ENCODE data around the gene USP34.

Gene USP34

DNA sequence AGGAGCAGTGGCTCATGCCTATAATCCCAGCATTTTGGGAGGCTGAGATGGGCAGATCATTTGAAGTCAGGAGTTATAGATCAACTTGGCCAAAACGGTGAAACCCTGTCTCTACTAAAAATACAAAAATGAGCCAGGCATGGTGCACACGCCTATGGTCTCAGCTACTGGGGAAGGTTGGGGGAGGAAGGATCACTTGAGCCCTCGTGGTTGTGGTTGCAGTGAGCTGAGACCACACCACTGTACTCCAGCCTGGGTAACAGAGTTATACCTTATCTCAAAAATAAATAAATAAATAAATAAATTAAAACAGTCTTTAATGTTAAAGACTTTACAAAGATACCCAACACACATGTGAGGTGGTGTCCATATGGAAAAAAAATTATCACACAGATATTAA, 174.9 kb downstream of the USP34 start:
- DNase-seq (ENCODE audit: low spot score), result no peak

DNA sequence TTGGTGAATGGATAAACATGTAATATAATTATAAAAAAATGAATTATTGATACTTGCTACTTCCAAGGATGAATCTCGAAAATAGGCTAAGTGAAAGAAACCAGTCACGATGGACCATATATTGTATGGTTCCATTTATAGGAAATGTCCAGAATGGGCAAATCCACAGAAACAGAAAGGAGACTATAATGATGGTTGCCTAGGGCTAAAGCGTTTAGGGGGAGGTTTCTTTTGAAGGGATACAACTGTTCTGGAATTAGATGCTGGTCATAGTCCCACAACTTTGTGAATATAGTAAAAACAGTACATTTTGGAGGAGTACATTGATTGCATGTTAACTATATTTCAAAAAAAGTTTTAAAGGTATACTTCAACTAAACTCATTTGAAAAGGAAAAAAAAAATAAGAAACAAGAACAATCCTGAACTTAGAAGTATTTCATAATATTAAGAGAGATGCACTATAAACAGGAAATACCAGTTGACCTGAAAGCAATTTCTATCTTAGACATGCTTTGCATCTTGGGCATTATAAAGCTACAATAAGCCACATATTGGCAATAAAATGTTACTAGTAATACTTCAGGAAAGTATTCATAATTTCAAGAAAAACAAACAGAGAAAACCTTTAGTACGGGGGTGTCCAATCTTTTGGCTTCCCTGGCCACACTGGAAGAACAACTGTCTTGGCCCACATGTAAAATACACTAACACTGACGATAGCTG, 178.9 kb downstream of the USP34 start:
- DNase-seq (ENCODE audit: low spot score), result no peak

DNA sequence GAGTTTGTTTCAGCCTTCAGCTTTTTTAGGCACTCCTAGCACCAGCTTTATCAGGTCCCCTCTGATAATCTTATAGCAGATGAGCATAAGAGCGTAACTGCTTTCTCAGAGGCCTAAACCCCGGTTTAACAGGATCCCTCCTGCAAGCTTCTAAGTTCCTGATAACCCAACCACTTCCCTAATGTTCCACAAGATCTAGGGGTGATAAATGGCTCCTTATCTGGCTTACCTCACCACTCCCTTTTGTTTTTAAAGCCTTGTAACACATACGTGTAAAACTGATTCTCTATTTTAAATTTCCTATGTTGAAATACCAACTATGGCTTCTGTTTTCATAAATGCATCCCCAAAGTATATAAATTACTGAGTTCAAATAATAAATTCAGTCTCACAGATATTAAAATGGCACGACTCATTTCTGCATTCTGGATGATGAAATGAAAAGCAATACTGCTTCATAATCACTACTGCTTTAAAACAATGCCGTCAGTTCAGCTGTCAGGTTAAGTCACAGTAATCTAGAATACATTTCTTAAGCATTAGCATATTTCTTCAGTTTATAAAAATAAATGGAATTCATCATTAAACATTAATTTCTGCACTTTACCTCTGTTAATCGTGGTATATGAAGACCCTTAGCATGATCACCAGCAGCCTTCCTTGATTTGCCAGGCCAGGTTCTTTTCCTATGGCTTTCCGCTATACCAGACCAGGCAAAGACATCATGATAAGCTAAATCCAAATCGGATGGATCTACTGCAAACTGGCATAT, 182.6 kb downstream of the USP34 start:
- no peak for DNase-seq (ENCODE audit: low spot score)

DNA sequence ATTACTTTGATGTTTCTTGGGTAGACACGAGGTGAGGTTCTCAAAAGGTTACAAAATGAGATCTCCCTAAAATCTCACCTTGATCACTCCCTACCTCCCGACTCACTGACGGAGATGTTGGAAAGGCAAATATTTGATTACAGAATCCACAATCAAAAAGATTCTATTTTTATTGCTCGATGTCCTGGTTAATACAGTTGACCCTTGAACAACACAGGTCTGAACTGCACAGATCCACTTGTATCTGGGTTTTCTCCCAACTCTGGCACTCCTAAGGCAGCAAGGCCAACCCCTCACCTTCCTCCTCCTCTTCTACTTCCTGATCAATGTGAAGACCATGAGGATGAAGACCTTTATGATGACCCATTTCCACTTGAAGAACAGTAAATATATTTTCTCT, 183.6 kb downstream of the USP34 start:
- DNase-seq (ENCODE audit: low spot score), result no peak

DNA sequence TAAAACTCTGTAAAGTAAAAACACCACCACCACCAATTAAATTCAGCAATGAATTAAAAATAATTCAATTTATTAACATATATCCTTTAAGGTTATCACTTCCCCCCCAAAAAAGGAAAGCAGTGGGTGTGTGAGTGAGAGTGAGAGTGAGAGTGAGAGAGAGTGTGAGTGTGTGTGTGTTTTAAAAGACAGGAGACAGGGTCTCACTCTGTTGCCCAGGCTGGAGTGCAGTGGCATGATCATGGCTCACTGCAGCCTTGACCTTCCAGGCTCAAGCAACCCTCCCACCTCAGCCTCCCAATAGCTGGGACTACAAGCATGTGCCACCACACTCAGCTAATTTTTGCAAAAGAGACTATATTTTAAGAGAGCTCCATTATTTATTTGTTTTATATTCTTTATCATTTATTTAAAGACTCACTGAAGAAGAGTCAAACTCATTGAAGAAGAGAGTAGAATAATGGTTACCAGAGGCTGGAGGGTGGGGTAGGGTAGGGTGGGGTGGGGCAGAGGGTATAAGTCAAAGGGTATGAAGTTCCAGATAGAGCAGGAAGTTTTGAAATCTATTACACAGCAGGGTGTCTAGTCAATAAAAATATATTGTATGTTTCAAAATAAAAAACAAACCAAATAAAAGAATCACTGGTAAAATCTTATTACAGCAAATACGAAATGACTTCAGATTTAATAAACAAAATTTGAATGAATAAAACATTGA, 187.3 kb downstream of the USP34 start:
- no peak for DNase-seq (ENCODE audit: low spot score)

DNA sequence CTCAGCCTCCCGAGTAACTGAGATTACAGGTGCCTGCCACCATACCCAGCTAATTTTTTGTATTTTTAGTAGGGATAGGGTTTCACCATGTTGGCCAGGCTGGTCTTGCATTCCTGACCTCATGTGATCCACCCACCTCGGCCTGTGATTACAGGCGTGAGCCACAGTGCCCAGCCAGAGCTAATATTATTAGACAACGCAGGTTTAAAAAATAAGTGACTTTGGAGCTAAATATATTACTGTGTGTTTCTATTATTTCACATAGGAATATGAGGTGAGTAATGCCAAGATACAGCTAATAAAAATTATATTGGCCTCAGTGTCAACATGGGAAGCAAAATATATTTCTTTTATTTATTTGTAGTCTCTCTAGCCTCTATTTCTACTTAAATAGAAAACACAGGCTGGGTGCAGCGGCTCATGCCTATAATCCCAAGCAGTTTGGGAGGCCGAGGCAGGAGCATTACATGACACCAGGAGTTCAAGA, 188.7 kb downstream of the USP34 start:
- no peak for DNase-seq (ENCODE audit: low spot score)

DNA sequence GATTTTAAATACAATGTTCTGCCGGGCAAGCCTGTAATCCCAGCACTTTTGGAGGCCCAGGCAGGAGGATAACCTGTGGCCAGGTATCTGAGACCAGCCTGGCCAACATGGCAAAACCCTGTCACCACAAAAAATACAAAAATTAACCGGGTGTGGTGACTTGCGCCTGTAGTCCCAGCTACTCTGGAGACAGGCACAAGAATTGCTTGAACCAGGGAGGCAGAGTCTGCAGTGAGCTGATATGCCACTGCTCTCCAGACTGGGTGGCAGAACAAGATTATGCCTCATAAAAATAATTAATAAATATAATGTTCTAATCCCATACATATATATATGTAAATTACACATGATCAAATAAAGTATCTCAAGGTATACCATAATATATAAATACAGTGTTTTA, 189.6 kb downstream of the USP34 start:
- no peak for DNase-seq (ENCODE audit: low spot score)

DNA sequence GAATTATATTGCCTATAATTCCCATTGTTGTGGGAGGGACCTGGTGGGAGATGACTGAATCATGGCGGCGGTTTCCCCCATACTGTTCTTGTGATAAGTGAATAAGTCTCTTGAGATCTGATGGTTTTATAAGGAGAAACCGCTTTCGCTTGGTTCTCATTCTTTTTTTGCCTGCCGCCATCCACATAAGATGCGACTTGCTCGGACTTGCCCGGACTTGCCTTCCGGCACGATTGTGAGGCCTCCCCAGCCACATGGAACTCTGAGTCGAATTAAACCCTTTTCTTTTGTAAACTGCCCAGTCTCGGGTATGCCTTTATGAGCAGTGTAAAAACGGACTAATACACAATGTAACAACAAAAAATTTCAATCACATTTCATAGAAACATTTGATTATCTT, 193.1 kb downstream of the USP34 start:
- no peak for DNase-seq (ENCODE audit: low spot score)

DNA sequence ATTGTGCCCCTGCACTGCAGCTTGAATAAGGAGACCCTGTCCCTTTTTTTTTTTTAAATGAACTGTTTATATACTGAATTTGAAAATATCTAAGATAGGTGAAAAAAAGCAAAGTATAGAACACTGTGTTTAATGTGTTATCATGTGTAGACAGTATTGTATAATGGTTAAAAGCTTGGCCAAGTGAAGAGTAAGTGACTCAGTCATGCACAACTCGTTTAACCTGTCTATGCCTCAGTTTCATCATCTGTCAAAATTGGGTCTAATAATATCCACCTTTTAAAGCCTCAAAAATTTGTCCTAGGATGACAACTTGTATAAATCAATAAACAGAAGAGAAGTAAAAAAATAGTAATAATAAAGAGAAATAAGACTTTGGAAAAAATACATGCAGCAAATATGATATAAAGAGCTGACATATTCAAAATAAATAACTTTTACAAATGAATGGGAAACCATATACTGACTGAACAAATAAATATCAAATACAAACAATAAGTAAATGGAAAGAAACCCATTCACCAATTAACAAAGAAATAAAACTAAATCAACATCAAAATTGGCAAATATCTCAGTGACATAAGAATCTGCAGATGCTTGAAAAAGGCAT, 195.2 kb downstream of the USP34 start:
- DNase-seq (ENCODE audit: low spot score), result no peak

DNA sequence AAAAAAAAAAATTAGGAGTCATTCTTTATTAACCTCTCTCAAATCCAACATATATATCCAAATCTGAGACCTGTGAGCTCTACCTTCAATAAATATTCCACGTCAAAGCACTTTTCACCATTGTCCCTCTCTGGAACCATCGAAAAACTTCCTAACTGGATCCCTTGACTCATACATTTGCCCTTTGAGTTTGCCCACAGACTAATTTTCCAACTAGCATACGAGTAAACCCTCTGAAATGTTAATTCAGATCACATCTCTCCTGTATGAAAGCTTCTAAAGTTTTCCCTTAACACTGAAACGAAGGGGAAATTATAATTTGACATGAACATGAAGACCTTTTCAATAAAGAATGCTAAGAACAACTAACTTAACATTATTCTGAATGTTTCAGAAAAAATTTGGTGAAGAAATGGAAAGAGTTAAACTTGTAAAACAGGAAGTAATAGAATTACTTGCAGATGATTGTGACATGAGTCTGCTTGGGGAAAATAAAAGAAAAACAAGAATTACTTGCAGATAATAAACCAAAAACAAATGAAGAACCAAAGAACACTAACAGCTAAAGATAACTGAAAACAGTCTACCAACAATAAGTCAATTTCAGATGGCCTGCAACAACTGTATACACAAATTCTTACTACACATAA, 198.3 kb downstream of the USP34 start:
- no peak for DNase-seq (ENCODE audit: low spot score)

DNA sequence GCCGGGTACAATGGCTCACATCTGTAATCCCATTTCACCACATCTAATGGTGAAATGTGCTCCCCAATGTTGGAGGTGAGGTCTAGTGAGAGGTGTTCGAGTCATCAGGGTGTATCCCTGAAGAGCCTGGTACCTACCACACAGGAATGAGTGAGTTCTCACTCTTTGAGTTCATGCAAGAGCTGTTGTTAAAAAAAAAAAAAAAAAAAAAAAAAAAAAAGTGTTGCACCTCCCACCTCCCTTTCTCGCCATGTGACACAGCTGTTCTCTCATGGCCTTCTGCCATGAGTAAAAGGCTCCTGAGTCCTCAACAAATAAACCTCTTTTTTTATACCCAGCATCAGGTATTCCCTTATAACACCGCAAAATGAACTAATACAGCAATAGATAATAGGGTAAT, 202.6 kb downstream of the USP34 start:
- no peak for DNase-seq (ENCODE audit: low spot score)

DNA sequence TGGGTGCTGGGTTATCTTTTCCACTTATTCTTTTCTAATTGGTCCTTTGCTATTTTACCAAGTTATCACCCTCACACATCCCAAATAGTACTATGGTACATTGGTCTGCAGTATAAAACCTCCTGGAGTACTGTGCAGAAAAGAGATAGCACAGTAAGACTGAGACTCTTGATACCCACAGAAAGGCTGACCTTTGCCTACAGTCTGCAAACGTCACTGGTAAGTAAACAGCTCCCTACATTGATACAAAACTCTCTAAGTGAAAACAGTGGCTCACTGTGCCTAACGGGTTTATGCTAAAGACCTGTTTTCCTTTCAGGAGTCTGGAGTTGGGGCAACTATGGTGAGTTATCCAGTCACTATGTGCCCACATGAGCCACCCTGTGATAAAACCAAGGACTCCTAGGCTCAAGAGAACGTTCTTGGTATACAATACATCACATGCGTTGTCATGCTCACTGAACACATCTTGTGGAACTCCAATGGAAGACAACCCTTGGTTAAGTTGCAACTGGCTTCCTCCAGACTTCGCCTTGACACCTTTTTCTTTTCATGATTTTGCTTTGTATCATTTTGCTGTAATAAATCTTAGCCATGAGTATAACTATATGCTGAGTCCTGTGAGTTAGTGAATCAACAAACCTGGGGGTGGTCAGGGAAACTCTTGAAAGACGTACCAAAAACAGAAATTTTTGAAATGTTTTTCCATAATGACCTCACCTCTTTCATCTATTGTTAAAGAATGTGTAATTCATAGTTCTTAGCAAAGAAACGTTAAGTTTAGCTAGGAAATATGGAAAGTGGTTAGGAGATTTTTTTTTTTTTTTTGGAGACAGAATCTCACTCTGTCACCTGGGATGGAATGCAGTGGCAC, 204.0 kb downstream of the USP34 start:
- DNase-seq (ENCODE audit: low spot score), result no peak

DNA sequence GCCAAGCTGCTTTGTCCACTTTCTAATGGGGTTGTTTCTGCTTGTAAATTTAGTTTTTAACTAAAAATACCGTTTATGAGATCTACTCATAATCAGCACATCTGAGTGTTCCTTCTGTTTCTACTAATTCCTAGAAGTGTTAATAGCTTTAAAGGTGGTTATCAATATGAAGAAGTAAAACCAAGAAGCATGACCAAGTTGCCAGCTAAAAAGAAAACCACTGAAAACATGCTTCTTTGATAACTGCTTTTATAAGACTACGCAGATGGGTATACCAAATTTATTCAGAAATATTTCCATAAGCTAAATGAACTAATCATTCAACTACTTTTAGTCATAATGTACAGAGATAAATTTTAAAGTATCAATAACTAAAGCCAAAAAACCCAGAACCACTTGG, 207.1 kb downstream of the USP34 start:
- DNase-seq (ENCODE audit: low spot score), result no peak

DNA sequence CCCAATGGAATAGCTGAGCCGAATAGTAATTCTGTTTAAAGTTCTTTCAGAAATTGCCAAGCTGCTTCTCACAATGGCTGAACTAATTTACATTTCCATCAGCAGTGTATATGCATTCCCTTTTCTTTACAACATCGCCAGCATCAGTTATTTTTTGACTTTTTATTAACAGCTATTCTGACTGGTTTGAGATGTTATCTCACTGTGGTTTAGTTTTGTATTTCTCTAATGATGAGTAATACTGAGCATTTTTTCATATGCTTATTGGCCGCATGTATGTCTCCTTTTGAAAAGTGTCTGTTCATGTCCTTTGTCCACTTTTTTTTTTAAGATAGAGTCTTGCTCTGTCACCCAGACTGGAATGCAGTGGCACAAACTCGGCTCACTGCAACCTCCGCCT, 208.2 kb downstream of the USP34 start:
- DNase-seq (ENCODE audit: low spot score), result no peak

DNA sequence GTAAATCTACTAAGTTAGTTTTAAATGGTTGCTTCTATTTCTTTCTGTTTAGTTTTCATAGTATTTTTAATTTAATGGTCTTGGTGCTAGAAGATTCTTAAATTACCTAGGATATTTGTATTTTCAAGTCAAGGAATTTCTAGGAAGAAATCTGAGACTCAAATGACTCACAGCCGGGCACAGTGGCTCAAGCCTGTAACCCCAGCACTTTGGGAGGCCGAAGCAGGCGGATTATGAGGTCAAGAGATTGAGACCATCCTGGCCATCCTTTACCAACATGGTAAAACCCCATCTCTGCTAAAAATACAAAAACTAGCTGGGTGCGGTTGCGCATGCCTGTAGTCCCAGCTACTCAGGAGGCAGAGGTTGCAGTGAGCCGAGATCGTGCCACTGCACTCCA, 213.4 kb downstream of the USP34 start:
- no peak for DNase-seq (ENCODE audit: low spot score)

DNA sequence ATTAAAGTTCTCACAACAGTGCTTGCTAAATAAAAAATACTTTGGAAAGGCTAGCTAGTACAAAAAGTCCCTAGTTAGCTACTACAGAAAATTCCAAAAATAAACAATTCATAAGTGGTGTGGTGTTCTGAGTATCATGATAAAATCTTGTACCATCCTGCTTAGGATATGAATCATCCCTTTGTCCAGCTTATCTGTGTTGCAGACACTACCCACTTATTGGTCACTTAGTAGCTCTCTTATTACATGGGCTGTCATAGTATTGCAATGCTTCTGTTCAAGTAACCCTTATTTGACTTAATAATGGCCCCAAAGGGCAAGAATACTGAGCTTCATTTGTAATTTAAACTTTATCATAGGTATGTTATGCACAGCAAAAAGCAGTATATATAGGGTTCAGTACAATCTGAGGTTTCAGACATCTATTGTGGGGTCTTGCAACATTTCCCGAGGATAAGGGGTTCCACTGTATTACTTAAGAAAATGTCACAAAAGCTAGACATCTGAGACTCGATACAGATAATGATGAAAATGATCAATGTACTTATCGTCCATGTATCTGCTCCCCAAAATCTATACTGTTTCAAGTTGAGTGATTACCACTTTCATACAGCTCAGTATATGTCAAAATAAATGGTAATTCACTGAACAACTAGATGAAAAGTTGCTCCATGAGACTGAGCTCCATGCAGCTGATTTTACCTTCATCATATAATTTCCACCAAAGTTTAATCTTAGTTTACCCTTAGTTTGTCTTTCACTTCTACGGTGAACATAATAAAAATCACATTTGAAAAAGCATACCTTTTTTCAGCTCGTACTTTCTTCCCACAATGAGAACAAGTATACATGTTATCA, 215.1 kb downstream of the USP34 start:
- DNase-seq (ENCODE audit: low spot score), result no peak

DNA sequence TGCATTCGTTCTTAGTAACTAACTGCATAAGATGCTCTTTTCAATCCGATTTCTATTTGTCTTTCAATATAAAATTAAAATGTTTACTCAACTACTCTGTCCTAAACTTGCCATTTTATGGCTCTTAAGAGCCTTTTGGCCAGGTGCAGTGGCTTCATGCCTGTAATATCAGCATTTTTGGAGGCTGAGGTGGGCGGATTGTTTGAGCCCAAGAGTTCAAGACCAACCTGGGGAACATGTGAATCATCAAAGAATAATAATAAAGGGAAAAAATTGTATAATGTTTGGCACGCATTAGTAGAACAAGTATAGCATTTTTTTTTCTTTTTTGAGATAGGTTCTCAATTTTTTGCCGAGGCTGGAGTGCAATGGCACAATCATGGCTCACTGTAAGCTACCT, 216.4 kb downstream of the USP34 start:
- DNase-seq (ENCODE audit: low spot score), result no peak

DNA sequence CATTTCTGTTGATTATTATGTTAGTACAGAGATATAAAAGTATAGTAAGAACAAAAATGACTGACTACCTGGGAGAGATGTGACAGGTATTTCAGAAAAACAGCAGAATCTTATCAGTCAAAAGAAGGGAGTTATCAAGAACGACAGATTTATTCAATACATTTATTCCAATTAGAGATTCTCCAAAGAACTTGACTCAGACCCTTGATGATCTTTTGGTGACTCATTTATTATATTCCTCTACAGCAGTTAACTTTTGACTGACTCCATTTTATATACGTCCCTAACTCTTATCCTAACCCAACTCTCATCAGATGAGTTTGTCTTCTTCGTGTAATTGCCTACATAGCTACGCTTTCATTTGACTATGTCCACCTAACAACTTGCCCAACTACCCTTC, 217.8 kb downstream of the USP34 start:
- DNase-seq (ENCODE audit: low spot score), result no peak

DNA sequence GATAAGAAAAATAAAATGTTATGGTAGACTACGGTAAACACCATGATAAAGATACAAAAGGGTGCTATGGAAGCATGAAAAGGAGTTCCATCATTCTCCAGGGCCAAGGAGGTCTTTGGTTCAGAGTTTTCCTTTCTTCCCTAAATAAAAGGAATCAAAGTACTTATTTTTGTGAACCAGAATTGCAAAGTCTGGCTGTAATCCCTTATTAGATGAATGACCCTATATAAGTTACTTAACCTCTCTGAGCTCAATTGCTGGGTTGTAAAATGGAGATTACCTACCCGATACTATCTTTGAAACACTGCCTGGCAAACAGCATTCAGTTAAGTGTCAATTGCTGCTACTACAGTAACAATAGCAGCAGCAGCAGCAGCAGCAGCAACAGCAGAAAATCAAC, 218.9 kb downstream of the USP34 start:
- no peak for DNase-seq (ENCODE audit: low spot score)

DNA sequence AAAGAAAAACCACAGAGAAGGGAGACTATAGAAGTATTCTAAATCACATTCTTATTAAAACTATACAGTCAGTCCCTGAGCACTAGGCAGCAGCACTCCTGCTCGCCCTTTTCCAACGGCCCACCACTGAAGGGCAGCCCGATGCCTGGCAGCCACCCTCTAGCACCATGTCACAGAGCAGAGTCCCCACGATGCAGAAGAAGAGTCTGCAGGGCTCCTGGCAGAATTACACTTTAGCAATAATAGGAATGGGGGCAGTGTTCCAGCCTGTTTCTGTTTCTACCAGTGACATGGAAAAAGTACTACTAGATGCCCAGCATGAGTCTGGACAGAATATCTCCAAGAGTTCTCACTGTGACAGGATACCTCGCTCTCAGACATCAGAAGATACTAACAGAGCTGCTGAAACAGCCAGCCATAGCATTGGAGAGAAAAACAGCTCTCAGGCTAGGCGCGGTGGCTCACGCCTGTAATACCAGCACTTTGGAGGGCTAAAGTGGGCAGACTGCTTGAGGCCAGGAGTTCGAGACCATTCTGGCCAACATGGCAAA, 221.3 kb downstream of the USP34 start:
- DNase-seq (ENCODE audit: low spot score), result no peak
